MM.1S (cell line): Measurements from ENCODE around the gene VPS35.

Experiments used
- DNase-seq: peaks from one replicate; pipeline ENCODE4 v3.0.0-alpha.2; 2015
- H2AFZ ChIP-seq: fragments of 300-600 bp; sonication (generic); 2 replicates; pipeline ENCODE4 v1.6.0; 2016; ENCODE audit warnings: antibody characterized with exemption, low read length
- H3F3A ChIP-seq: fragments of 300-600 bp; sonication (generic); 2 replicates; pipeline ENCODE4 v1.6.1; 2016; ENCODE audit warnings: mild to moderate bottlenecking, antibody characterized with exemption, low read length, moderate library complexity, mixed read lengths; ENCODE audit not compliant: insufficient read depth
- H3K27ac ChIP-seq: fragments of 300-600 bp; sonication (generic); 2 replicates; pipeline ENCODE4 v1.5.1; 2016; ENCODE audit warnings: mild to moderate bottlenecking, low read length
- H3K27me3 ChIP-seq: fragments of 300-600 bp; sonication (generic); replicated peaks from 2 replicates; pipeline ENCODE4 v1.6.0; 2016; ENCODE audit warnings: low read length; ENCODE audit not compliant: insufficient read depth
- H3K36me3 ChIP-seq: fragments of 300-600 bp; sonication (generic); replicated peaks from 2 replicates; pipeline ENCODE4 v1.6.1; 2016; ENCODE audit warnings: mild to moderate bottlenecking, low read length, mixed read lengths; ENCODE audit not compliant: insufficient read depth
- H3K4me1 ChIP-seq: fragments of 300-600 bp; sonication (generic); 2 replicates; pipeline ENCODE4 v1.6.1; 2016; ENCODE audit warnings: low read length, mixed read lengths
- H3K4me2 ChIP-seq: fragments of 300-600 bp; sonication (generic); 2 replicates; pipeline ENCODE4 v1.6.0; 2016; ENCODE audit warnings: low read depth, low read length
- H3K4me3 ChIP-seq: fragments of 300-600 bp; sonication (generic); 2 replicates; pipeline ENCODE4 v1.5.1; 2016; ENCODE audit warnings: low read length, mixed read lengths
- H3K79me2 ChIP-seq: fragments of 300-600 bp; sonication (generic); 2 replicates; pipeline ENCODE4 v1.6.1; 2016; ENCODE audit warnings: mixed run types, low read length, mixed read lengths
- H3K9ac ChIP-seq: fragments of 300-600 bp; sonication (generic); 2 replicates; pipeline ENCODE4 v1.6.1; 2016; ENCODE audit warnings: low read length, mixed read lengths
- H3K9me2 ChIP-seq: fragments of 300-600 bp; sonication (generic); replicated peaks from 2 replicates; pipeline ENCODE4 v1.6.1; 2016; ENCODE audit warnings: mild to moderate bottlenecking, low read length, mixed read lengths; ENCODE audit not compliant: insufficient read depth
- H3K9me3 ChIP-seq: fragments of 300-600 bp; sonication (generic); replicated peaks from 2 replicates; pipeline ENCODE4 v1.6.1; 2016; ENCODE audit warnings: mild to moderate bottlenecking, low read length, mixed read lengths; ENCODE audit not compliant: insufficient read depth
- H4K20me1 ChIP-seq: fragments of 300-600 bp; sonication (generic); 2 replicates; pipeline ENCODE4 v1.6.1; 2016; ENCODE audit warnings: mild to moderate bottlenecking, low read length, moderate library complexity, mixed read lengths; ENCODE audit not compliant: insufficient read depth
- CTCF ChIP-seq: fragments of 300-600 bp; sonication (generic); IDR thresholded peaks from 2 replicates; pipeline ENCODE4 v1.5.1; 2016; ENCODE audit warnings: antibody characterized with exemption, low read length, mixed read lengths
- EZH2 ChIP-seq: fragments of 300-600 bp; sonication (generic); optimal IDR thresholded peaks from 2 replicates; pipeline ENCODE3; 2017; ENCODE audit warnings: low read depth, mild to moderate bottlenecking, antibody characterized with exemption, low read length, mixed read lengths
- EZH2phosphoT487 ChIP-seq: fragments of 300-600 bp; sonication (generic); IDR thresholded peaks from 2 replicates; pipeline ENCODE4 v1.6.1; 2018; ENCODE audit warnings: antibody characterized with exemption, low read length

The VPS35 gene

GRCh38 chr16:46695937-46696336 lies 7.0 kb upstream of the VPS35 start:
- no peak overlapping the region for H3K4me2 ChIP-seq
- H2AFZ ChIP-seq: no peak overlapping the region
- no peaks in the 10 kb centered on the region for H3F3A ChIP-seq
- no peak overlapping the region for H3K27ac ChIP-seq
- TF ChIP-seq EZH2: no peak
- no peak for TF ChIP-seq EZH2phosphoT487
- no peaks in the 10 kb centered on the region for H3K9me2 ChIP-seq
- no peaks in the 10 kb centered on the region for H3K9me3 ChIP-seq
- peaks cover 15% of the 10 kb centered on the region for H3K79me2 ChIP-seq
- no peaks in the 10 kb centered on the region for H4K20me1 ChIP-seq
- H3K4me1 ChIP-seq: peaks cover 7% of the 10 kb centered on the region; the same call in 1 of the 2 replicates
- DNase-seq: no peak
- H3K27me3 ChIP-seq: no peaks in the 10 kb centered on the region
- H3K36me3 ChIP-seq: peaks cover 22% of the 10 kb centered on the region; the same call in 1 of the 2 replicates
- no peak overlapping the region for H3K4me3 ChIP-seq
- H3K9ac ChIP-seq: no peak overlapping the region

GRCh38 chr16:46693598-46693997 lies 4.6 kb upstream of the VPS35 start:
- Histone ChIP-seq H3K79me2 (peaks cover 31% of the 10 kb centered on the region), H3K36me3 (peaks cover 22% of the 10 kb centered on the region; the same call in 1 of the 2 replicates)

GRCh38 chr16:46691726-46692125 lies 2.7 kb upstream of the VPS35 start:
- no peak for TF ChIP-seq EZH2
- no peak for TF ChIP-seq EZH2phosphoT487
- TF ChIP-seq CTCF: no peak
- Histone ChIP-seq H4K20me1 (peaks cover 11% of the 10 kb centered on the region; the same call in 1 of the 2 replicates), H3K4me1 (peaks cover 19% of the 10 kb centered on the region), H3K4me3 (no peak overlapping the region), H3K4me2 (peak overlapping the region; percentile 86), H3K9me3 (no peaks in the 10 kb centered on the region), H3K36me3 (peaks cover 11% of the 10 kb centered on the region; the same call in 1 of the 2 replicates), H3K27me3 (no peaks in the 10 kb centered on the region), H2AFZ (no peak overlapping the region), H3K27ac (no peak overlapping the region), H3K9me2 (no peaks in the 10 kb centered on the region), H3K79me2 (peaks cover 49% of the 10 kb centered on the region), H3K9ac (no peak overlapping the region), H3F3A (peaks cover 21% of the 10 kb centered on the region)
- DNase-seq: no peak

More at GRCh38 chr16:46693598-46693997, 4.6 kb upstream of the VPS35 start:
- DNase-seq: no peak
- no peak overlapping the region for H3K9ac ChIP-seq
- H3F3A ChIP-seq: peaks cover 15% of the 10 kb centered on the region
- H2AFZ ChIP-seq: no peak overlapping the region
- H3K4me1 ChIP-seq: peaks cover 8% of the 10 kb centered on the region; the same call in 1 of the 2 replicates
- no peak overlapping the region for H3K4me2 ChIP-seq
- H3K4me3 ChIP-seq: no peak overlapping the region
- no peaks in the 10 kb centered on the region for H3K27me3 ChIP-seq
- H3K9me2 ChIP-seq: no peaks in the 10 kb centered on the region
- TF ChIP-seq CTCF: no peak
- TF ChIP-seq EZH2: no peak
- no peak for TF ChIP-seq EZH2phosphoT487
- H3K27ac ChIP-seq: no peak overlapping the region
- no peaks in the 10 kb centered on the region for H3K9me3 ChIP-seq
- H4K20me1 ChIP-seq: no peaks in the 10 kb centered on the region
